Esophagus mucosa (tissue), 1 donor: ENCODE data around the gene PIKFYVE. TPM values are rescaled to one million over a fixed set of nuclear protein-coding genes. Genes with fewer than 3 reads are reported as not detected.
"Not testable (repeated sequence)": the region's sequence is repeated elsewhere in the genome, so short reads cannot be mapped to it uniquely, and the experiment has no call there.

Experiments
- ATAC-seq: fragments of 200-7000 bp; cut with Tn5 transposase; one replicate; pipeline ENCODE4 v1.9.1; 2020
- total RNA-seq: library from RNA; stranded (reverse); gene quantifications from one replicate; pipeline ENCODE4 v1.2.4, GENCODE V29; 2023
- donor health status: DM: yes; HTN: yes; CAD: no.

The PIKFYVE gene
- total RNA-seq, 1 donor from 2014 or later = 12.0 TPM

DNA sequence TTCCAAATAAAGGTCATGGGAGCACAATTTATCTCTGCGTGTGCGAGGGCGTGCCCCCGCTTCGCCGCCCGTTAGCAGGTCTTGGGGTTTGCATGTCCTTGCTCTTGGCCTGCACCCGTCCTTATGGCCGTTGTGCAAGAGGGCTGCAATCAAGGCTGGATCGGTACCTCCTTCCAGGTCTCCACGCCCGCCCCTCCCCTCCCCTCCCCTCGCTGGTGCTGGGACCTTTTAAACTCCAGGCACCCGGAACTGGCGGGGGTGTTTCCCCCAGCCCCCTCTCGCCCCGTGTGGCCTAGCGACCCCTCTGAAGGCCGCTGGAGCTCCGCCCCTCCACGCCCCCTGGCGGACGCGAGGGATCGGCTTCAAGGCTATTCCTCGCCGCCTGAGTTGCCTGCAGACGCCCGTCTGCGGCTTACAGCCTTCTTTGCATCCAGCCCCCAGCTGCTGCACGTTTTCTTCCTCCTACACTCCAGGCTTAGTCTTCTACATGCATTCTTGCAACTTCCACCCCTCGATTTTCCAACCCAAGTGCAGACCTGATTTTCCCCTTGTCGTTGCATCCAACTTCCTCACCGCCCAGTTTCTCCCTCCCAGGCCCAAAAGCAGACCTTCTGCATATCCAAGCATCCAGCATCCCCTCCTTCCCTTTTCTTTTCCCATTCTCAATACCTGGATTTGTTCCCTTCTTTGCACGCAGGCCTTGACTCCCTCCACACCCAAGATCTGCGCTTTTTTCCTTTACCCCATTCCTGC lies 11.8 kb upstream of the PIKFYVE start:
- ATAC-seq = peak; percentile 81

DNA sequence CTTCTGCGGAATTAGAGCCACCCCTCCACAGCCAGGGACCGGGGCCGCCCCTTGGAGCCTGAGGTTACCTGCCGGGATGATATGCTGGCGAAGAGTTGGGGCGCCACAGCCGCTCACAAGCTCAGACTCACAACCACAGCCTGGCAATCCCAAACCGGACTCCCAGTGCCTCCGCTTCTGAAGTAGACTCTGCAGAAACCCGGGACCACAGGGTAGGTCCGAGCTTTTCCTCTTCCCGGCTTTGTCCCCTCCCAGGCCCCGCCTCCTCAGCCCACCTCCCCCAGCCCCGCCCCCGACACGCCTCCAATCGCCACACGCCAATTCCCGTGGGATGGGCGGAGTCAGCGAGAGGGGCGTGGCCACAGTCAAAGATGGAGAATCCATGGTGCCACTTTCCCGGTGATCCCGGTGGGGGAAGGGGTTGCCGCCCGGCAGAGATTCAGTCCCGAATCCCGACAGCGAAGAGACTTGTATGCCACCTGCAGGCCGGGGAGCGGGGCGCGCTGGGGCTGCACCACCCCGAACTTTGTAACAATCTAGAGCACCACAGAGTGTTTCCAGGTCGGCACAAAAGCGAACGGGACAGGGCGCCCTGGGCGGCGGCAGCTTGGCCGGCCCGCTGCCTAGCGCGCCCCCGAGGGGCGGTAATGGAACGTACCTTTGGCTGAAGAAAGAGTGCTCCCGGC lies 11.0 kb upstream of the PIKFYVE start, which contains the start of gene IDH1:
IDH1 (minus strand) TSS at position 201 of the 686 bp plus-strand sequence. CDS start 3,520 bp downstream, outside the sequence.
- ATAC-seq = peak; percentile 97

DNA sequence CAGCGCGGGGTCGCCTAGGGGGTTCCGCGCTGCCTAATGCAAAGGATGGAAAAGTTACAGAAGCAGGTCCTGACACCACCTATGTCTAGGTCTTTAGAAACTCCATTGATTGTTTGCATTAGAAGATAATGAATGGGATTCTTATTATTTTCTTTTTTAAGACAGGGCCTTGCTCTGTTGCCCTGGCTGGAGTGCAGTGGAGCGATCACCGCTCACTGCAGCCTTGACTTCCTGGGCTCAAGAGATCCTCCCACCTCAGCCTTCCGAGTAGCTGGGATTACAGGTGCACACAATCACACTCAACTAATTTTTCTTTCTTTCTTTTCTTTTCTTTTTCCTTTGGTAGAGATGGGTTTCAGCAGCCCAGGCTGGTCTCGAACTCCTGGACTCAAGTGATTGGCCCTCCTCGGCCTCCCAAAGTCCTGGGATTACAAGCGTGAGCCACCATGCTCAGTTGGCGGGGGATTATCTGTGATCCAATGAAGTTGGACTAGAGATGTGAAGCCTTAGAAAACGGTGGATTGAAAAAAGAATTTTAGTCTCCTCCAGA lies 10.4 kb upstream of the PIKFYVE start:
- ATAC-seq = no peak

DNA sequence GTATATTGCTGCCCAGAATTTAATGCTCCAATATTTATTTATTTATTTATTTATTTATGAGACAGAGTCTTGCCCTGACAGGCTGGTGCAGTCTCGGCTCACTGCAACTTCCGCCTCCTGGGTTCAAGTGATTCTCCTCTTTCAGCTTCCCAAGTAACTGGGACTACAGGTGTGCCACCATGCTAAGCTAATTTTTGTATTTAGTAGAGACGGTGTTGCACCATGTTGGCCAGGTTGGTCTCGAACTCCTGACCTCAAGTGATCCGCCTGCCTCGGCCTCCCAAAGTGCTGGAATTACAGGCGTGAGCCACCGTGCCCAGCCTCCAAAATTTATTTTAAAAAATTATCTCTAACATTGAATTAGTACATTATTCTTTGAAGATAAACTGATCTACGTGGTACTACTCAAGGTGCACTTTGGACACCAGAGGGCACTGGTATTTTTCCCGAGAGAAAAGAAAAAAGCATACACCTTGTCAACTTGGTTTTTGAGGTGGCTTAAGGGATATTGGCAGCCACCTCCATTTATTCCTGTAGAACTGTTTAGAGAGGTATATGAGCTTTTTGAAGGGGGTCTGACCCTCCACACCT lies 9.8 kb upstream of the PIKFYVE start:
- no peak for ATAC-seq

DNA sequence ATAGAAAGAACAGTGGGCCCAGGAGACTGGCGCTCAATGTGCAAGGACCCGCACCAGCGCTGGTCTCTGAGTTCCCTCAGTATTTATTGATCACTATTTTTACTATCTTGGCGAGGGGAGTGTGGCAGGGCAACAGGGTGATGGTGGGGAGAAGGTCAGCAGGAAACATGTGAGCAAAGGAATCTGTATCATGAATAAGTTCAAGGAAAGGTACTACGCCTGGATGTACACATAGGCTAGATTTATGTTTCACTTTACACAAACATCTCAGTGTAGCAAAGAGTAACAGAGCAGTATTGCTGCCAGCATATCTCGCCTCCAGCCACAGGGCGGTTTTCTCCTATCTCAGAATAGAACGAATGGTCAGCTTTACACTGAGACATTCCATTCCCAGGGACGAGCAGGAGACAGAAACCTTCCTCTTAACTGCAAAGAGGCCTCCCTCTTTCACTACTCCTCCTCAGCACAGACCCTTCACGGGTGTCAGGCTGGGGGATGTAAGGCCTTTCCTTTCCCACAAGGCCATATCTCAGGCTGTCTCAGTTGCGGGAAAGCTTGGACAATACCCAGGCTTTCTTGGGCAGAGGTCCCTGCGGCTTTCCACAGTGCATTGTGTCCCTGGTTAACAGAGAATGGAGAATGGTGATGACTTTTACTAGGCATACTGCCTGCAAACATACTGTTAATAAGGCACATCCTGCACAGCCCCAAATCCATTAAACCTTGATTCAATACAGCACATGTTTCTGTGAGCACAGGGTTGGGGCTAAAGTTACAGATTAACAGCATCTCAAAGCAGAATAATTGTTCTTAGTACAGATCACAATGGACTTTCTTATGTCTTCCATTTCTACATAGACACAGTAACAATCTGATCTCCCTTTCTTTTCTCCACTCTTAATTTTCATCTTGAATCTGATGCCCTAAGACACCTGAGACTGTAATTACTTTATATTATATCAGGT lies 8.9 kb upstream of the PIKFYVE start:
- not testable (repeated sequence) for ATAC-seq

DNA sequence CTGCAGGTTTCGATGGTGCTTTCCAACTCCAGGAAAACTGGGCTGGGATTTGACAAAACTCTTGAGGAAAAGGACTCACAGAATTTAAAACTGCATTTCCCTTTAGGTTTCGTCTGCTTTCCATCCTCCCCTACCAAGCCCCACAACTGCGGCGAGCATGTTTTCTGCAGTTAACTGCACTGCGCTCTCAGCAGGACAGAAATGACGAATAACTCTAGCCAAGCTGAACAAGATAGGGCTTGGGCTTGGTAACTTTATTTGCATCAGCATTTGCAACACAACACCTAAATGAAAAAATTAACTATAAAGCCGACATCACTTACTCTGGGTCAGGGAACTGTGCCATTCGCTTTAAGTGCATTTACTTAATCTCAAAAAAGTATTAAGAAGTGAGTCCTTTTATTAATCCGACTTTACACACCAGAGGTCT lies 669 bp upstream of the PIKFYVE start:
- ATAC-seq = peak; percentile 68

DNA sequence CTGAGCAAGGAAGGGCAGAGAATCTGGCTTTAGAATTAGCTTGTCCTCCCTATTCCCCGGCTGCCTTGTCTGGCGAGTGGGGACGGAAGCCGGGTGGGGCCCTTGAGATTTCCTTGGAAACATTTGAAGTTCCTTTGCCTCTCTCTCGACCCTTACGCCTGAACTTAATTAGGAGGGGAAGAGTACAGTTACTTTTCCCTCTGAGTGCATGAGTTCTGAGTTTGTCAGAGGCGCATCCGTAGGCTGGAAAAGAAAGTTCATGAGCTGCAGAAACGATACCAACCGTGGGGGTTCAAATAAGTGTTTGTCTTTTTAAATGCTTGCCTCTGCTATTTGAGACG lies 468 bp downstream of the PIKFYVE start:
- no peak for ATAC-seq

DNA sequence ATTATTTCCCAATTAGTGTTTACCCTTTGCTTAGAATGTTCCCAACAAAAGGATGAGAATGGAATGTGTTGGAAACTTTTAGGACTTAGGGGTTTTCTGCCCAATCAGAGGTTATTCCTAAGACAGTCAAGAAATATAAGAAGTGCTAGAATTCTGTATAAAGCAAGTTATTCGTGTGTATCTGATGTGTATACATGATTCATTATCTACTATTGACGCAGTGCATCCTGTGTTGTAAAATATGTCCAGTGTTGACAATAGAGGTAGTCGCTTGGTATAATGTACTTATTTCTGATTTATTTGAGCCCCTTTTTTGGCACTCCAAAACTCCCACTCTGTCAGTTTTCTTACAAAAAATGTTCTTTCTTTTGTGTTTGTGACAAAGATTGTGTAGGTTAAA lies 881 bp downstream of the PIKFYVE start:
- no peak for ATAC-seq

DNA sequence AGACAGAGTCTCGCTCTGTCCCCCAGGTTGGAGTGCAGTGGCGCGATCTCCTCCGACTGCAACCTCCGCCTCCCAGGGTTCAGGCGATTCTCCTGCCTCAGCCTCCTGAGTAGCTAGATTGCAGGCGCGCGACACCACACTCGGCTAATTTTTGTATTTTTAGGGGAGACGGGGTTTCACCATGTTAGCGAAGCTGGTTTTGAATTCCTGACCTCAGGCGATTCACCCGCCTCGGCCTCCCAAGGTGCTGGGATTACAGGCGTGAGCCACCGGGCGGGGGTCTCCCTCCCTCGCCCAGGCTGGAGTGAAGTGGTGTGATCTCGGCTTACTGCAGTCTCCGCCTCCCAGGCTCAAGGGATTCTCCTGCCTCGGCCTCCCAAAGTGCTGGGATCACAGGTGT lies 1.5 kb downstream of the PIKFYVE start:
- ATAC-seq = not testable (repeated sequence)

DNA sequence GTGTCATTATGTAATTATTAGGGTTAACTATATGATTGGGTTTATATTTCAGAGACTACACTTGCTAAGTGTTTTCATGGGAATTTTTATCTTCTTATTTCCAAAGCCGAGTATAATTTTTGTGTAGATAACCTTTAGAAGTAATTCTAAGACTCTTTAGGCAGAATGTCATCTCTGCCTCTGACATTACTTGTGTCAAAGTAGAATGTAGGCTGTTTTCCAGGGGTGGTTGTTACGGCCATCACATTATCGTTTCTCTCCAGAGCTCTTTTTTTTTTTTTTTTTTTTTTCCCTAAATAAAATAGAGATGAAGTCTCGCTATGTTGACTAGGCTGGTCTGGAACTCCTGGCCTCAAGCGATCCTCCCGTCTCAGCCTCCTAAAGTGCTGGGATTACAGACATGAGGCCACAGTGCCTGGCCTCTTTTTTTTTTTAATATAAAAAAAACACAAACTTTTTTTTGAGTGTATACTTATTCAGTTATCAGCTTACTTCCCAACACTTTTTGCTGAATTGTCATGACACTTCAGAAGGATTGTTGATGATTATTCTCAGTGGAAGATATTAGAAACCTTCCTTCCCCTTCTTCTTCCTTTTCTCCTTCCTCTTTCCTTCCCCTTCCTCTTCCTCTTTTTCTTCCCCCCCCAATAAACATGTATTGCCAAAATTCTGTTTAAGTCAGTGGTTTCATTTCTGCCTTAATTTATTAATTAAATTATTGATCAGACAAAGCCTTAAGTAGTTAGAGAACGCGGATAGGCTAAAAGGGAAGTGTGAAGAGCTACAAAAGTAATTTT lies 2.3 kb downstream of the PIKFYVE start:
- ATAC-seq = no peak

DNA sequence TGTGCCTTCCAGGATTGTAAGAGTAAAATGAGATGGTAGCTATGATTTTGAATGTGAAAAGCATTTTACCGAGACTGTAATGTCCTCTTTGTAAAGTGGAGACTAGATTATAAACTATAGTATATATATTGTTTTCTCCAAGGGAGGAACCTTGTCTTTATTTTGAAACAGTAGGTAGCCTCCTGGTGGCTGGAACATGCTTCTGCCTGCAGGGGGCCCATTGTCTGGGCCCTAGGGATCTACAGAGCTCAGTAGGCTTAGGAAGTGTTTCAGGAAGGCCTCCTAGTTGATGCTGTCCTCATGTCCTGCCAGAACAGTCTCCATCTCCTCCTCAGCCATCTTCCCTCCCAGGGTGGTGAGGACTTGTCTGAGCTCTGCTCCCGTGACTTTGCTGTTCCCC lies 3.0 kb downstream of the PIKFYVE start:
- ATAC-seq = no peak

DNA sequence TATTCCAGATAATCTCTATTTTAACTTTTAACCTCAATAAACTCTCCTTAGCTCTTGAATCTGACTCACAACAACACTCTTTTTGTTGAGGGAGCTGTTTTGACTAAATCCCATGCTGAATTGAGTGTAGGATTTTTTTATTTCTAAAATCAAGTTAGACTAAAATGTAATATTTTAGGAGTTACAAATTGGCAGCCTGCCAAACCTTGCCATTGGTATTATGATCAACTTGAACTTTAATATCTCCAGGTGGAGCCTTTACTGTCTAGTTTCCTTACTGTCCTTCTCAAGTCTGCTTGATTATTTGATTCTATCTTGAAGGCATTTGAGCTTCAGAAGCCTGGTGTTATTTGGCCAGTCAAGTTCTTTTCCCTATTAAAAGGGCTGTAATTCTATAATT lies 8.7 kb downstream of the PIKFYVE start:
- no peak for ATAC-seq

DNA sequence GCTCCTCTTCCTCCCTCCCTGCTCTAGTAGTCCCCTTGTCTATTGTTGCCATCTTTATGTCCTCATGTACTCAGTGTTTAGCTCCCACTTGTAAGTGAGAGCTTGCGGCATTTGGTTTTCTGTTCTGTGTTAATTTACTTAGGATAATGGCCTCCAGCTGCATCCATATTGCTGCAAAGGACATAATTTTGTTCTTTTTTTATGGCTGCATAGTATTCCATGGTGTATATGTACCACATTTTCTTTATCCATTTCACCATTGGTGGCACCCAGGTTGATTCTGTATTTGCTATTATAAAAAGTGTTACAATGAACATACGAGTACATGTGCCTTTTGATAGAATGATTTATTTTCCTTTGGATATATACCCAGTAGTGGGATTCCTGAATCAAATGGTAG lies 12.5 kb downstream of the PIKFYVE start:
- no peak for ATAC-seq

DNA sequence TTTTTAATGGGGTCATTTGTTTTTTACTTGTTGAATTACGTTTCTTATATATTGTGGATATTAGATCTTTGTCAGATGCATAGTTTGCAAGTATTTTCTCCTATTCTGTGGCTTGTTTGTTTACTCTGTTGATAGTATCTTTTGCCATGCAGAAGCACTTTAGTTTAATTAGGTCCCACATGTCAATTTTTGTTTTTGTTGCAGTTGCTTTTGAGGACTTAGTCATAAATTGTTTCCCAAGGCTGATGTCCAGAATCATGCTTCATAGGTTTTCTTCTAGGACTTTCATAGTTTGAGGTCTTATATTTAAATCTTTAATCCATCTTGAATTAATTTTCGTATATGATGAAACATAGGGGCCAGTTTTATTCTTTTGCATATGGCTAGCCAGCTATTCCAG lies 13.2 kb downstream of the PIKFYVE start:
- no peak for ATAC-seq

DNA sequence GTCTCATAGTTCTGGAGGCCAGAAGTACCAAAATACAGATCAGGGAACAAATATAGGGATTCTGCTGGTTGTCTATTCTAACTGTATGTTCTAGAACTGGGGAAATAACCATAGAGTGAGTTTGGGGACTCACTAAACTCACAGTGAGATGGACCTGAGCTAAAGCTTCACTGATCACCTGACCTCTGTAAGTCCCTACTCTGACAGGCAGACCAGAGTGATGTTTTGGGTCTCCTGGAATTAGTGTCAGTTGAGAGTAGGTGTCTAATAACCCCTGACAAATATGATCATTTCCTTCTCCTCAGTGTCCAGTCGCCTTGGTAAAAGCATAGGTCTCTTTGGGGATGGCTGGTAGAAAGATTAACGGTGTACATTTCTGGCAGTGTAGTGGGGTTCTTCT lies 14.2 kb downstream of the PIKFYVE start:
- ATAC-seq = no peak

DNA sequence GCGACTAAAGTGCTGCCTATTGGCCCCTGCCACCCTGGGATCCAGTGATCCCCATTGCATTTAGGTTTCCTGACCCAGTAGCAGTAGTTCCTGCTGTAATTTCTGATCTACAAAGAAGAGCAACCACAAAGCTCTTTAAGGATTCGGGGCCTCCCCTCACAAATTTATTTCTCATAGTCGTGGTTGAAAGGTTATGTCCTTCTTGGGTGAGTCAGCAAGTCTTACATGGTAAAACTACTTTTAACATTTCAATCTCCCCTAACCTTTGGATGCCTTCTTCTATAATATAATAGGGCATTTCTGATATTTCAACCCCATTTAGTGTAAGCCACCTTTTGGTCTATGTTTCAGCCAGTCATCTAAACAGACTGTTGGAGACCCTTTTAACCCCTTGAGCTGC lies 14.9 kb downstream of the PIKFYVE start:
- ATAC-seq = no peak

DNA sequence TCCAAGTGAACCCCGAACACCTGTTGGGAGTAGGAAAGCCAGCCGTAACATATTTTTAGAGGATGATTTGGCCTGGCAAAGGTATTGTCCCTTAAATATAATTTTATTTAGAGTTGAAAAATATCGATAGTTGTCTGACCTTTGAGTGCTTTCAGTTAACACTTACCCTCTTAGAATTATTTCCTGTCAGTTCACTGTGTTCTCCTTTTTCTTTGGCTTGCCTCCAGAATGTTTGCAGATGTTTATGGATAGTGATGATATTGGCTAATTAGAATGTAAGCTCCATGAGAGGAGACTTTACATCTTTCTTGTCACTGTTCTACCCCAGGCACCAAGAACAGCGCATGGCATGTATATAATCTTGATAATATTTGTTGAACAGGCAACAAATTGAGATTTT lies 19.8 kb downstream of the PIKFYVE start:
- ATAC-seq = no peak

DNA sequence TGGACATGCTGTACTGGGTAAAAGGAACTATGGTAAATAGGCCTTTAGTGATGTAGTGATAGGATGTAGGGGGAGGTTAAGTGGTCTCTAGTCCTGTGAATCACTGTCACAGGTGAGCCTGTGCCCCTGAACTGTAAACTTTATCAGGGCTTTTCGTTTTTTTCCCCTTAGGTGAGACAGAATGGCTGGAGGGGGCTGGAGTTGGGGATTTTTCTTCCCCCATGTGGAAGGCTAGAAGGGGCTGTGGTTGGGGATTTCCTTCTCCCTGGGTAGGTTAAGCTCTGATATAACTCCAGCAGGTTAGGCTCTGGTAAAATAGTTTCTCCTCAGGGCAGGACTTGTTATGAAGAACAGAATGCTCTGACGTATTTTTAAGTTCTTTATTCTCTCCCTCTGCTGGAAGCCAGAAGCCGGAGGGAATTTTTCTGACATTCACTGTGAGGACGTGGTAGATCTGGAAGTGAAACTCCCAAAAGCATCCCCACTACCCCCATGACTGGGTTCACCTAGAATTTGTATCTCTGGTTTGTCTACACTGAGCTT lies 28.5 kb downstream of the PIKFYVE start:
- no peak for ATAC-seq

DNA sequence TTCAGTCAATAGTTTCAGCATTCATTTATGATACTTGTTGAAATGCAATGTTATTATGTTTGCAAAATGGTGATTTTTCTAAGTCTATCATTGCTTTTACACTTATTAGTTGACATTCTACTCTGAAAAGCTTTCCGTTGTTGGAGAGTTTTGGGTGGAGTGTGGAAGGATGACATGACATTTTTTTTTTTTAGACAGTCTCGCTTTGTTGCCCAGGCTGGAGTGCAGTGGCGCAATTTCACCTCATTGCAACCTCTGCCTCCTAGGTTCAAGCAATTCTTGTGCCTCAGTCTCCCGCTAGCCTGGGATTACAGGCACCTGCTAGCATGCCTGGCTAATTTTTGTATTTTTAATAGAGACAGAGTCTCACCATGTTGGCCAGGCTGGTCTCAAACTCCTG lies 29.8 kb downstream of the PIKFYVE start:
- no peak for ATAC-seq

DNA sequence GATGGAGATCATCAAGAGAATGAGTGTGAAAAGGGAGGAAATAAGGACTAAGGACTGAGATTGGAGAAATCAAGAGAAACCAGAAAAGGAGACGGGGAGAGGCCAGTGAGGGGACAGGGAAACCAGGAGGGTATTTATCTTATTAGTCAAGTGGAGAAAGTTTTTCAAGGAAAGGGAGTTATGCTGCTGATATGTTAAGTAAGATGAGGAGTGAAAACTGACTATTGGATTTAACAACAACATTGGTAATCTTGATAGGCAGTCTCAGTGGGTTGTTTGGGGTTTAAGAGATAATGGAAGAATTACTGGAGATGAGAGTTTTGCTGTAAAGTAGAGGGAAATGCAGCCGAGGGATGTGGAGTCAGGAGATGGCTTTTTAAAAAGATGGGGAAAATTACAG lies 30.6 kb downstream of the PIKFYVE start:
- no peak for ATAC-seq

DNA sequence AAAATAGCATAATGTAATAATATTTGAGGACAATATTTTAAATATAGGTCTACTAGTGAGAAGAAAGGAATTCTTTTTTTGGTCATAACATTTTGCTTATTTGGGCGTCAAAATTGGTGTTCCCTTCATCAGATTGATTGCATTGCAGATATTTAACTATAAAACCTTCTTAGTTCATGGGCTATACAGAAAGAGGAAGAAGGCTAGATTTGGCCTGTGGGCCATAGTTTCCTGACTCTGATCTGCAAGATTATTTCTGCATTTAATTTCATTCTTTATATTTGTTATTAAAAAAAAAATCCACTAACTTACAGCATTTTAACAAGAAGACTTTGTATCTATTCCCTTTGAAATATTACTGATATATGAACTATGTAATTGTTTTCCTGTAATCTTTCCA lies 31.9 kb downstream of the PIKFYVE start:
- ATAC-seq = no peak
